ENCODE measurements around the gene C16orf74.

C16orf74 gene

DNA sequence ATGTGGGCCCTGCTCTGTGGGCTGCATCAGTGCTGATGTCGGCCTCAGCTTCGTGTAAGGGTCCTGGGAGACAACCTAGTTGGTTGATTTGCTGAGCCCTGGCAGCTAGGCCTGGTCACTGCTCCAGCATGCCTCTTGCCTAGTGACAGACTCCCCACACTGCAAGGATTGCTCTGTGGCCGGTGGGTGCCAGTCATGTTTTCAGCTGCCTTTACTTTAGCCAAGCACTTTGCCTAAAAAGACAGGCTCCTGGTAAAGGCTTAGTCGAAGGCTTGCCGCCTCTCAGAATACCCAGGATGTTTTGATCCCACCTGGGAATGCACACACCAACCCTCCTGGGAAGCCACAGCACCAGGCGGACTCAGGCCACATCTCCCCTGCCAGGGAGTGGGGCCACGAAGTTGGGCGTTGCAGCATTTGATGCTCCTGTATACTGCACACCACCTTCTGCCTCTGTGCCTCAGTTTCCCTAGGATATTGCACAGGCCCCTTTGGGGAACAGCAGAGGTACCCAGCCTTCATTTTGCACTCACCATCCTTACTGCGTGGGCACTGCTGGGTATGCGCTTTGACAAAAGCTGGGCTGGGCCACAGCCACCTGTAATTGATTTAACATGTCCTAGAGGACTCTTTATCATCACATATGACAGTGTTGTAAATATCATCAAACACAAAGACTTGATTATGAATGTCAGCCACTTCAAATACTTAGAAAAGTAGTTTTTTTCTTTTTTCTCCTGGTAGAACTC is 82.0 kb downstream of the C16orf74 start:
- DNase-seq = no peak

DNA sequence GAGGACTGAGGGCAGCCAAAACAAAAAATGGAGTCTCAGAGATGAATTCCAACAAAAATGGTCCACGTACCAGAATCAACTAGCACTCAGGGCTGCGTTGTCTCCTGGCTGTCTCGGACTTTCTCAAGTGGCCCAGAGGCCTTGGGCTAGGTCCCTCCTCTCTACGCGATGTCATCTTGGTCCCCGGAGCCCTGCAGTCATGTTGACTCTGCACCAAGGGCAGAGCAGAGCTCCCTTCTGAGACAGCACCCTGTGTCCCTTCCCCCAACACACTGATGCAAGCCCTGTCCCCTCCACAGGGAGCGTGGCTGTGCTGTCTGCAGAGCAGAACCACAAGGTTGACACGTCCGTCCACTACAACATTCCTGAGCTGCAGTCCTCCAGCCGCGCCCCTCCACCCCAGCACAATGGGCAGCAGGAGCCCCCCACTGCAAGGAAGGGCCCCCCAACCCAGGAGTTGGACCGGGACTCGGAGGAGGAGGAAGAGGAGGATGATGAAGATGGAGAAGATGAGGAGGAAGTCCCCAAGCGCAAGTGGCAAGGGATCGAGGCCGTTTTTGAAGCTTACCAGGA is 83.0 kb downstream of the C16orf74 start:
- no peak for DNase-seq

DNA sequence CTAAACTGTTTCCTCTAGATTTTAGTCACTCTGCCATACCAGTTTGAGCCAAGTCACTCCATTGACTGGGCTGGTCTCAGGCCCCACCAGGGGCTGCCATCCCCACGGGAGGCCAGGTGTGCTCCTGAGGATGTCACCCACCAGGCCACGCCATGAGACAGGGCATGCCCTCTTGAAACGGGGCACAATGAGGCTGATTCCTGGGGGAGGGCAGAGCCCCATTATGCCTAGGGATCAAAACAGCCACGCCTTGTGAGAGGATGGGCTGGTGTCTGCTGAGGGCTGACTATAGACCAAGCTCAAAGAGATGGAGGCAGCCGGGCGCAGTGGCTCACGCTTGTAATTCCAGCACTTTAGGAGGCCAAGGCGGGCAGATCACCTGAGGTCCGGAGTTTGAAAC is 83.6 kb downstream of the C16orf74 start:
- DNase-seq = no peak

DNA sequence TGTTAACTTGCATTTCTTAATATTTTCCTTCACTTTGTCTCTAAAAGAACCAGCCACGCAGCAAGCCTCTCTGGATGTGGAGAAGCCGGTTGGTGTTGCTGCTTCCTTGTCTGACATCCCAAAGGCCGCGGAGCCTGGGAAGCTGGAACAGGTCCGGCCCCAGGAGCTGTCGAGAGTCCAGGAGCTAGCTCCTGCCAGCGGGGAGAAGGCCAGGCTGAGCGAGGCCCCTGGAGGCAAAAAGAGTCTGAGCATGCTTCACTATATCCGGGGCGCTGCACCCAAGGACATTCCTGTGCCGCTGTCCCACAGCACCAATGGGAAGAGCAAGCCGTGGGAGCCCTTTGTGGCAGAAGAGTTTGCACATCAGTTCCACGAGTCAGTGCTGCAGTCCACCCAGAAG is 85.0 kb downstream of the C16orf74 start:
- DNase-seq = no peak

DNA sequence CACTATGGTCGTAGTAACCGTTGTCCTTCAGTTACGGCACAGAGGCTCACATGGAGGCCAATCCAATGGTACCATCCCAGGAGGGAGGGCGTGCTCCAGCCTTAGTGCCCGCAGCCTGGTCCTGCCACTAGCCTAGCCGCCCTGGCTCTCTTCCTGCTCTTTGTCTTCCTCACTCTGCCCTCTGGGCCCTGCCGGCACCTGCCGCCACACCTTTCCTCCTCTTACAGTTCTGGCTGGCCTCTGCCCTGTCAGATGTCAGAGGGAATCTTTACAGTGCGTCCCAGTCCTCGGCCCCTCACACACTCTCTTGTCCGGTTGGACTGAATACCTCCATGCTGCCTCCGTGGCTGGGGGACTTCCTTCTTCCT is 85.5 kb downstream of the C16orf74 start:
- no peak for DNase-seq

GRCh38 chr16:85664580-85665372 is 86.1 kb downstream of the C16orf74 start:
- no peak for DNase-seq

DNA sequence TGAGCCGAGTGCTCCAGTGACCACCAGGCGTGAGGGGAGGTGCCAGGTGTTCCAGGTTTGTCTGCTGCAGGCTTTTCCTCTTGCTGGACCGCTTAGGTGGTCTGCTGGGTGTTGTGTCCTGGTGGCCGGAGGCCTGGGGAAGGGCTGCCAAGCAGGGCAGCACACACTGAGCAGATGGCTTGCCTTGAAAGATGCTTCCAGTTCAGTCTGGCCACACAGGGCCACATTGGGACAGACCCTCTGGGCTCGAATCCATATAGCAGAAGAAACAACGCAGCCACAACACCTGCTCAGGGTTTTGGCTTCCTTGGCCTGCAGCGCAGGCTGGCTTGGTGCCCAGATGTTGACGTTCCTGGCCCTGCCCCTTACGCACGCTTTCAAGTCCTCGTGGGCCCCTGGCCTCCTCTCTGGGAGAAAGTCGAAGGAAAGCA is 87.0 kb downstream of the C16orf74 start:
- peak; percentile 71 for DNase-seq

GRCh38 chr16:85662976-85663830 is 87.7 kb downstream of the C16orf74 start:
- no peak for DNase-seq

DNA sequence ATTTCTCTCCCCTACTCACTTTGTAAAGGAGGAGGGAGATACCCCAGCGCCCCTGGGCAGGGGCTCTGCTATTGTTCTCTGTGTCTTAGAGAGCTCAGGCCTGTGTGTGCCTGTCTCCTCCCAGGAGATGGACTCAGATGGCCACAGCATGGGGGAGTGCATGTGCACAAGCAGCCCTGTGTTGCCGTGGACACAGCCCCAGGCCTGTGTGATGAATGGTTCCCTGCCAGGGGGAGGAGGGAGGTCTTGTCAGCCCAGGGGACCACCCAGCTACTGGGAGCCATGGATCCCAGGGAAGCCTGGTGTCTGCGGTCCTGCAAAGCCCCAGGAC is 88.4 kb downstream of the C16orf74 start:
- no peak for DNase-seq

- DNase-seq = no peak
Observed at GRCh38 chr16:85661740-85662481, 89.0 kb downstream of the C16orf74 start.

GRCh38 chr16:85660843-85661739 is 89.8 kb downstream of the C16orf74 start:
- DNase-seq = no peak

DNA sequence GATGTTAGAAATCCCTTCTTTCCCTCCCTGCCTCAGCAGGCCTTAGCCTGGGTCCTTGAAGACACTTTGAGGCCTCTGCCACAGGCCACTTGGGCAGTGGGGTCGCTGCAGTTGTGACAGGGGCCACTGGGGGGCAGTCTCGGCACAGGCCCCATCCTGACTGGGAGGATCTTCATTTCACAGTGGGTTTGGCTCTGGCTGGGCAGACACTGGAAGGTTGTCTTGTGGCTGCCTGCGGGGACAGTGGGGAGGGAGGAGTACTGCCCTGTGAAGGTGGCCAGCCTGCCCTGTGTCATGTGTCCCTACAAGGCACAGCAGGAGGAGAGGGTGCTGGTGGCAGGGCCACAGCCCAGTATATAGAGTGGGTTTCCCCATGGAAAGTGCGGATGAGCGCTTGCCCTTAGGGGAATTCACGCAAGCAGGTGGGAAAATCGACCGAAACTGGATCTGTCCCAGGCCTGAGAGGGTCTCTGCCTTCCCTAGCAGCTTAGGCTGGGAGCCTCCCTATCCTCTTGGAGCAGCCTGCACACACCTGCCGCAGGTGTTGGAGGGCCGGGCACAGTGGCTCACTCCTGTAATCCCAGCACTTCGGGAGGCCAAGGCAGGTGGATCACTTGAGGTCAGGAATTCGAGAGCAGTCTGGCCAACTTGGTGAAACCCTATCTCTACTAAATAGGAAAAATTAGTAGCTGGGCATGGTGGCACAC is 90.9 kb downstream of the C16orf74 start:
- DNase-seq = peak; percentile 47

DNA sequence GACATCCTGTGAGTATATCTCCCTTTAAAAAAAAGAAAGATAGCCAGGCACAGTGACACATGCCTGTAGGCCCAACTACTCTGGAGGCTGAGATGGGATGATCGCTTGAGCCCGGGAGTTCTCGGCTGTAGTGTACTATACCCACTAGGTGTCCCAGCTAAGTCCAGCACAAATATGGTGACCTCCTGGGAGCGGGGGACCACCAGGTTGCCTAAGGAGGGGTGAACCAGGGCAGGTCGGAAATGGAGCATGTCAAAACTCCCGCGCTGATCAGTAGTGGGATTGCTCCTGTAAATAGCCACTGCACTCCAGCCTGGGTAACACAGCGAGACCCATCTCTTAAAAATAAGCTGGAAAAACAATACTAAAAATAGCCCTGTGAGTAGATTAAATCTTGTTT is 91.6 kb downstream of the C16orf74 start:
- no peak for DNase-seq

- DNase-seq = no peak
Observed at GRCh38 chr16:85658504-85659326, 92.2 kb downstream of the C16orf74 start.

GRCh38 chr16:85657996-85658395 is 92.9 kb downstream of the C16orf74 start:
- no peak for DNase-seq
